ENCODE data around the gene DLK1. TPM values are rescaled to one million over a fixed set of nuclear protein-coding genes. Genes with fewer than 3 reads are reported as not detected.
A peak's percentile ranks its signal among the peaks of the same experiment; 100 is the strongest.

Gene DLK1
- total and polyA plus RNA-seq, 2 of the 13 experiments (the other 11 are each of a cell fraction or from before 2014, with no cell fraction given), result 95.5 to 312 TPM

DNA sequence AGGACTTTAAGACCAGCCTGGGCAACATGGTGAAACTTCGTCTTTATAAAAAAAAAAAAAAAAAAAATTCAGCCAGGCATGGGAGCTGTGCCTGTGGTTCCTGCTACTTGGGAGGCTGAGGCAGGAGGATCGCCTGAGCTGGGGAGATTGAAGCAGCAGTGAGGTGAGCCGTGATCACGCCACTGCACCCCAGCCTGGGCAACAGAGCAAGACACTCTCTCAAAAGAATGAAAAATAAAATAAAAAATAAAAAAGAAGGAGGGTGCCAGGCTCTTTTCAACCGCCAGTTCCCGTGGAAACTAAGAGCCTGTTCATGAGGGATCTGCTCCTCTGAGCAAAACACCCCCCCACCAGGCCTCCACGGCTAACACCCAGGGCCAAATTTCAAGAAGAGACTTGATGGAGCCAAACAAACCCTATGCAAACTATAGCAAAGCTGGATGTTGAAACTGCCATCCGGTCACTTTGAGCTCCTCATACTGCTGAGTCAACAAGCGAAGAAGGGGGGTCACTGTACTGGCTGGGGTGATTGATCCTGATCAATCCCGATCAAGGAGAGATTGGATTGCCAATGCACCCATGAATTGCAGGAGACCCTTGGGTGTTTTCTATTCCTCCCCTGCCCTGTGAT lies 23.4 kb downstream of the DLK1 start (continued):
- TF ChIP-seq, protein P1, sequence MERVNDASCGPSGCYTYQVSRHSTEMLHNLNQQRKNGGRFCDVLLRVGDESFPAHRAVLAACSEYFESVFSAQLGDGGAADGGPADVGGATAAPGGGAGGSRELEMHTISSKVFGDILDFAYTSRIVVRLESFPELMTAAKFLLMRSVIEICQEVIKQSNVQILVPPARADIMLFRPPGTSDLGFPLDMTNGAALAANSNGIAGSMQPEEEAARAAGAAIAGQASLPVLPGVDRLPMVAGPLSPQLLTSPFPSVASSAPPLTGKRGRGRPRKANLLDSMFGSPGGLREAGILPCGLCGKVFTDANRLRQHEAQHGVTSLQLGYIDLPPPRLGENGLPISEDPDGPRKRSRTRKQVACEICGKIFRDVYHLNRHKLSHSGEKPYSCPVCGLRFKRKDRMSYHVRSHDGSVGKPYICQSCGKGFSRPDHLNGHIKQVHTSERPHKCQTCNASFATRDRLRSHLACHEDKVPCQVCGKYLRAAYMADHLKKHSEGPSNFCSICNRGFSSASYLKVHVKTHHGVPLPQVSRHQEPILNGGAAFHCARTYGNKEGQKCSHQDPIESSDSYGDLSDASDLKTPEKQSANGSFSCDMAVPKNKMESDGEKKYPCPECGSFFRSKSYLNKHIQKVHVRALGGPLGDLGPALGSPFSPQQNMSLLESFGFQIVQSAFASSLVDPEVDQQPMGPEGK (CRISPR knock-in tag; IDR thresholded peaks at IDR 0.05), result peak; percentile 80
- TF ChIP-seq NCOA2 (CRISPR knock-in tag; IDR thresholded peaks at IDR 0.05) (peak; percentile 94), ZNF317 (CRISPR knock-in tag; IDR thresholded peaks at IDR 0.05) (0 out of 2 replicates have a peak, but pooled peaks have one; percentile 56), KLF6 (CRISPR knock-in tag; IDR thresholded peaks at IDR 0.05) (no peak), MEIS1 (CRISPR knock-in tag; IDR thresholded peaks at IDR 0.05; ENCODE audit: borderline replicate concordance) (no peak), POLR2AphosphoS2 (IDR thresholded peaks at IDR 0.05; ENCODE audit: low read depth, low read length) (no peak), STAT5B (CRISPR knock-in tag; IDR thresholded peaks at IDR 0.05) (no peak), ZNF557 (CRISPR knock-in tag; IDR thresholded peaks at IDR 0.05) (no peak; the same call in 1 of the 2 replicates), NAIF1 (CRISPR knock-in tag; IDR thresholded peaks at IDR 0.05; ENCODE audit: borderline replicate concordance) (no peak)
- TF ChIP-seq, protein P2, sequence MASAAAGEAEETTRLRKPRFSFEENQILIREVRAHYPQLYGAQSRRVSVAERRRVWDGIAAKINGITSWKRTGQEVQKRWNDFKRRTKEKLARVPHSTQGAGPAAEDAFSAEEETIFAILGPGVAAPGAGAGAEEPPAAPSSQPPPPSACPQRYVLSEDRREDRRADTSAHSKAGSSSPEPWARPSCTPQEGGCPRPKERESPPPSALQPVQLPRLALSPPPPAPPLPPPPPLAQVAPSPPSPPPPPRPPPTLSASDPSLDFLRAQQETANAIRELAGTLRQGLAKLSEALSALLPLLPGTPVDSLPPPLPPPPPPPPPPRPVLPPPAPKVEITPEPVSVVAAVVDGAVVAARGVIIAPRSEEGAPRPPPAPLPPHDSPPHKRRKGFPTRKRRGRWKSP (CRISPR knock-in tag; IDR thresholded peaks at IDR 0.05), result no peak
- TF ChIP-seq, protein P3, sequence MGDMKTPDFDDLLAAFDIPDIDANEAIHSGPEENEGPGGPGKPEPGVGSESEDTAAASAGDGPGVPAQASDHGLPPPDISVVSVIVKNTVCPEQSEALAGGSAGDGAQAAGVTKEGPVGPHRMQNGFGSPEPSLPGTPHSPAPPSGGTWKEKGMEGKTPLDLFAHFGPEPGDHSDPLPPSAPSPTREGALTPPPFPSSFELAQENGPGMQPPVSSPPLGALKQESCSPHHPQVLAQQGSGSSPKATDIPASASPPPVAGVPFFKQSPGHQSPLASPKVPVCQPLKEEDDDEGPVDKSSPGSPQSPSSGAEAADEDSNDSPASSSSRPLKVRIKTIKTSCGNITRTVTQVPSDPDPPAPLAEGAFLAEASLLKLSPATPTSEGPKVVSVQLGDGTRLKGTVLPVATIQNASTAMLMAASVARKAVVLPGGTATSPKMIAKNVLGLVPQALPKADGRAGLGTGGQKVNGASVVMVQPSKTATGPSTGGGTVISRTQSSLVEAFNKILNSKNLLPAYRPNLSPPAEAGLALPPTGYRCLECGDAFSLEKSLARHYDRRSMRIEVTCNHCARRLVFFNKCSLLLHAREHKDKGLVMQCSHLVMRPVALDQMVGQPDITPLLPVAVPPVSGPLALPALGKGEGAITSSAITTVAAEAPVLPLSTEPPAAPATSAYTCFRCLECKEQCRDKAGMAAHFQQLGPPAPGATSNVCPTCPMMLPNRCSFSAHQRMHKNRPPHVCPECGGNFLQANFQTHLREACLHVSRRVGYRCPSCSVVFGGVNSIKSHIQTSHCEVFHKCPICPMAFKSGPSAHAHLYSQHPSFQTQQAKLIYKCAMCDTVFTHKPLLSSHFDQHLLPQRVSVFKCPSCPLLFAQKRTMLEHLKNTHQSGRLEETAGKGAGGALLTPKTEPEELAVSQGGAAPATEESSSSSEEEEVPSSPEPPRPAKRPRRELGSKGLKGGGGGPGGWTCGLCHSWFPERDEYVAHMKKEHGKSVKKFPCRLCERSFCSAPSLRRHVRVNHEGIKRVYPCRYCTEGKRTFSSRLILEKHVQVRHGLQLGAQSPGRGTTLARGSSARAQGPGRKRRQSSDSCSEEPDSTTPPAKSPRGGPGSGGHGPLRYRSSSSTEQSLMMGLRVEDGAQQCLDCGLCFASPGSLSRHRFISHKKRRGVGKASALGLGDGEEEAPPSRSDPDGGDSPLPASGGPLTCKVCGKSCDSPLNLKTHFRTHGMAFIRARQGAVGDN (CRISPR knock-in tag; IDR thresholded peaks at IDR 0.05), result no peak
- TF ChIP-seq, protein P4, sequence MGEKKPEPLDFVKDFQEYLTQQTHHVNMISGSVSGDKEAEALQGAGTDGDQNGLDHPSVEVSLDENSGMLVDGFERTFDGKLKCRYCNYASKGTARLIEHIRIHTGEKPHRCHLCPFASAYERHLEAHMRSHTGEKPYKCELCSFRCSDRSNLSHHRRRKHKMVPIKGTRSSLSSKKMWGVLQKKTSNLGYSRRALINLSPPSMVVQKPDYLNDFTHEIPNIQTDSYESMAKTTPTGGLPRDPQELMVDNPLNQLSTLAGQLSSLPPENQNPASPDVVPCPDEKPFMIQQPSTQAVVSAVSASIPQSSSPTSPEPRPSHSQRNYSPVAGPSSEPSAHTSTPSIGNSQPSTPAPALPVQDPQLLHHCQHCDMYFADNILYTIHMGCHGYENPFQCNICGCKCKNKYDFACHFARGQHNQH (CRISPR knock-in tag; IDR thresholded peaks at IDR 0.05), result no peak; the same call in 1 of the 2 replicates
- TF ChIP-seq, protein P5, sequence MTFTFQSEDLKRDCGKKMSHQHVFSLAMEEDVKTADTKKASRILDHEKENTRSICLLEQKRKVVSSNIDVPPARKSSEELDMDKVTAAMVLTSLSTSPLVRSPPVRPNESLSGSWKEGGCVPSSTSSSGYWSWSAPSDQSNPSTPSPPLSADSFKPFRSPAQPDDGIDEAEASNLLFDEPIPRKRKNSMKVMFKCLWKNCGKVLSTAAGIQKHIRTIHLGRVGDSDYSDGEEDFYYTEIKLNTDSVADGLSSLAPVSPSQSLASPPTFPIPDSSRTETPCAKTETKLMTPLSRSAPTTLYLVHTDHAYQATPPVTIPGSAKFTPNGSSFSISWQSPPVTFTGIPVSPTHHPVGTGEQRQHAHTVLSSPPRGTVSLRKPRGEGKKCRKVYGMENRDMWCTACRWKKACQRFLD (CRISPR knock-in tag; IDR thresholded peaks at IDR 0.05; ENCODE audit: borderline replicate concordance), result no peak
- TF ChIP-seq, protein P6, sequence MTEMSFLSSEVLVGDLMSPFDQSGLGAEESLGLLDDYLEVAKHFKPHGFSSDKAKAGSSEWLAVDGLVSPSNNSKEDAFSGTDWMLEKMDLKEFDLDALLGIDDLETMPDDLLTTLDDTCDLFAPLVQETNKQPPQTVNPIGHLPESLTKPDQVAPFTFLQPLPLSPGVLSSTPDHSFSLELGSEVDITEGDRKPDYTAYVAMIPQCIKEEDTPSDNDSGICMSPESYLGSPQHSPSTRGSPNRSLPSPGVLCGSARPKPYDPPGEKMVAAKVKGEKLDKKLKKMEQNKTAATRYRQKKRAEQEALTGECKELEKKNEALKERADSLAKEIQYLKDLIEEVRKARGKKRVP (CRISPR knock-in tag; IDR thresholded peaks at IDR 0.05), result peak in 1 of 2 experiments; percentile 61; a peak in 1 of 4 replicates
- TF ChIP-seq, protein P7, sequence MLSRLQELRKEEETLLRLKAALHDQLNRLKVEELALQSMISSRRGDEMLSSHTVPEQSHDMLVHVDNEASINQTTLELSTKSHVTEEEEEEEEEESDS (CRISPR knock-in tag; IDR thresholded peaks at IDR 0.05; ENCODE audit: borderline replicate concordance), result no peak
- TF ChIP-seq, protein P8, sequence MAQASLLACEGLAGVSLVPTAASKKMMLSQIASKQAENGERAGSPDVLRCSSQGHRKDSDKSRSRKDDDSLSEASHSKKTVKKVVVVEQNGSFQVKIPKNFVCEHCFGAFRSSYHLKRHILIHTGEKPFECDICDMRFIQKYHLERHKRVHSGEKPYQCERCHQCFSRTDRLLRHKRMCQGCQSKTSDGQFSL (CRISPR knock-in tag; IDR thresholded peaks at IDR 0.05), result peak; percentile 96
